HFFc6 (cell line): ENCODE results near the gene TBC1D24. TPM values are rescaled to one million over a fixed set of nuclear protein-coding genes. Genes with fewer than 3 reads are reported as not detected.

Experiments
- DNase-seq: peaks from one replicate; pipeline ENCODE4 v3.0.0-alpha.2; 2018
- H3K27ac Mint-ChIP-seq: 2 replicates; pipeline ENCODE4 v1.8.0; 2020; ENCODE audit warnings: mild to moderate bottlenecking, mixed read lengths
- H3K27me3 Mint-ChIP-seq: 2 replicates; pipeline ENCODE4 v1.8.0; 2021; ENCODE audit warnings: mild to moderate bottlenecking, moderate library complexity, mixed read lengths; ENCODE audit not compliant: insufficient read depth
- H3K36me3 Mint-ChIP-seq: 2 replicates; pipeline ENCODE4 v1.8.0; 2021; ENCODE audit warnings: low read depth, mixed read lengths
- H3K4me1 Mint-ChIP-seq: 2 replicates; pipeline ENCODE4 v1.8.0; 2020; ENCODE audit warnings: low read depth, mixed read lengths
- H3K4me3 Mint-ChIP-seq: 2 replicates; pipeline ENCODE4 v1.8.0; 2020; ENCODE audit warnings: mild to moderate bottlenecking, moderate library complexity, mixed read lengths
- H3K9me3 Mint-ChIP-seq: 2 replicates; pipeline ENCODE4 v1.8.0; 2020; ENCODE audit warnings: mild to moderate bottlenecking, mixed read lengths
- total RNA-seq, 6 experiments: library from RNA; stranded (reverse); fragmentation: NEBNext Ultra II Directional; extraction: Animal tissue kit (Norgen Biotek cat#: 25700); gene quantifications; 2 replicates in 1 of 6; 3 replicates in 5 of 6; pipeline ENCODE4 v1.2.3, GENCODE V29; 2021
- TF ChIP-seq, protein P1 (sequence below): fragments of 200-600 bp; sonication (generic); IDR thresholded peaks from 2 replicates; pipeline ENCODE4 v1.5.0; 2021; ENCODE audit warnings: antibody characterized with exemption, mild to moderate bottlenecking

Gene TBC1D24
- total RNA-seq, 6 experiments from 2014 or later, result 15.8 to 30.3 (median 19.0) TPM

DNA sequence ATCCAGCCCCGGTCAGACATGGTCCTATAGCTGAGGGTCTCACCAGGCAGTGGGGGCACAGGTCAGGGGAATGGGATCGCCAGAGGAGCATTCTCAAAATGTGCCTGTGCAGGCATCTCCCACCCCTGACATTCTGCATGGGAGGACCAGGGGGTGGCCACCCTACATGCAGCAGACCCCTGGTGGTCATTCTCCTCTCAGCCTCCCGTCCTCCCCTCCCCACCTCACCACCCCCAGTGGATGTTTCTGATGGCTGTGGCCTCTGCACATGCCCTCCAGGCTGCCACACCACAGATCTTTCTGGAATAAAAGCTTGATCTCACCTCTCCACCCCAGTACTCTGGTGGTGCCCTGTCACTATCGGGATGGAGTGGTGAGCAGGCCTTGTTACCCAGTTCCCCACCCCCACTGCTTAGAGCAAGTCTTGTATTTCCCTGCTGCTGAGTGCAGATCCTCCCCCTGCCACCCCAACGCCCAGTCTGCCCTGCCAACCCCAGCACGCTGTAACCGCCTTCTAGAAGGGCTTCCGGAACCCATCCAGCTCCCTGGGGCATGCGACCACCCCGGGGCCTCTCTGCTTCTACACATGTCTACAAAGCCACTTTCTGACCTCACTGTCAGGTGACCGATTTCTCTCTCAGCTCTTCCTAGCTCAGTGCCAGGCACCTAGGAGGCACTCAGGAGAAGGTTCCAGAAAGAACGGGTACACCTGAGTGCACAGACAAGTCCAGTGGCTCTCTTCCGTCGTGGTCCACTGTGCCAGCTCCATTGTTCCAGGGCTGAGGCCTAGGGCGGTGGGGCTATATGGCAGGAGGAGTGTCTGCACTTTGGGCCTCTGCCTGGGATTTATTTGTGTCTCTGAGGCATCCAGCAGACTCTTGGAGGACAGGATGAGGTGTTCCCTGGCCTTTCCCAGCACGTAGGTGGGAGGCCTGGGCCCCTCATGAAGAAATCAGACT, 9.3 kb downstream of the TBC1D24 start:
- Mint-ChIP-seq H3K4me1 (peaks cover 32% of the 10 kb centered on the region), H3K4me3 (no peak overlapping the region; the same call in 1 of the 2 replicates), H3K27me3 (peaks cover 11% of the 10 kb centered on the region), H3K27ac (peak overlapping the region; percentile 97), H3K36me3 (no peaks in the 10 kb centered on the region), H3K9me3 (no peaks in the 10 kb centered on the region)
- TF ChIP-seq, protein P1, sequence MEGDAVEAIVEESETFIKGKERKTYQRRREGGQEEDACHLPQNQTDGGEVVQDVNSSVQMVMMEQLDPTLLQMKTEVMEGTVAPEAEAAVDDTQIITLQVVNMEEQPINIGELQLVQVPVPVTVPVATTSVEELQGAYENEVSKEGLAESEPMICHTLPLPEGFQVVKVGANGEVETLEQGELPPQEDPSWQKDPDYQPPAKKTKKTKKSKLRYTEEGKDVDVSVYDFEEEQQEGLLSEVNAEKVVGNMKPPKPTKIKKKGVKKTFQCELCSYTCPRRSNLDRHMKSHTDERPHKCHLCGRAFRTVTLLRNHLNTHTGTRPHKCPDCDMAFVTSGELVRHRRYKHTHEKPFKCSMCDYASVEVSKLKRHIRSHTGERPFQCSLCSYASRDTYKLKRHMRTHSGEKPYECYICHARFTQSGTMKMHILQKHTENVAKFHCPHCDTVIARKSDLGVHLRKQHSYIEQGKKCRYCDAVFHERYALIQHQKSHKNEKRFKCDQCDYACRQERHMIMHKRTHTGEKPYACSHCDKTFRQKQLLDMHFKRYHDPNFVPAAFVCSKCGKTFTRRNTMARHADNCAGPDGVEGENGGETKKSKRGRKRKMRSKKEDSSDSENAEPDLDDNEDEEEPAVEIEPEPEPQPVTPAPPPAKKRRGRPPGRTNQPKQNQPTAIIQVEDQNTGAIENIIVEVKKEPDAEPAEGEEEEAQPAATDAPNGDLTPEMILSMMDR, result 0 out of 2 replicates have a peak, but pooled peaks have one; percentile 20
- no peak for DNase-seq

DNA sequence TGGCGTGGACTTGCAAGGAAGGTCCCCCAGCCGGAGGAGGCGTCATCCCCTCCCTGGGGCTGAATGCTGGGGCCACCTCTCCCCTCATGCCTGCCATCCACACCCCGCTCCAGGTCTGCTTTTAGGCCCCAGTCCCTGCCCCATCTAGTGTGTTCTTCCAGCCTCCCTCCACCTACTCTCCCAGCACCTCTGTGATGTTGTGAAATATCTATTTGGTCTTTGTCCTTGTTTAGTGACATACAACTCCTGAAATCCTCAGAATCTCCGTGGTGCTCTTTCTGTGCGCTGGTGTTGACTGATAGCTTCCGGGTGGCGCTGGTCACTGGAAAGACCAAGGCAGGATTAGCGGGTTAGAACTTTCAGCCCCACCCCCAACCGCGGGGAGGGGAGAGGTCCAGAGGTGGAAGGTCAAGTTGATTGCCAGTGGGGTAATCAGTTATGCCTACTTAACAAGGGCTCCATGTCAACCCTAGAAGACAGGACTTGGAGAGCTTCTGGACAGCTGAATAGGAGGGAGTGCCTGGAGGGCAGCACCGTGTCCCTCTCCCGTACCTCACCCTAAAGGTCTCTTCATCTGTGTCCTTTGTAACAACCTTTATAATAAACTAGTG, 10.1 kb downstream of the TBC1D24 start:
- Mint-ChIP-seq H3K9me3 (no peaks in the 10 kb centered on the region), H3K36me3 (no peaks in the 10 kb centered on the region), H3K4me3 (no peak overlapping the region), H3K27me3 (peaks cover 11% of the 10 kb centered on the region), H3K4me1 (peaks cover 32% of the 10 kb centered on the region), H3K27ac (no peak overlapping the region)
- TF ChIP-seq, protein P1, result no peak
- no peak for DNase-seq

GRCh38 chr16:2485811-2486507, 11.0 kb downstream of the TBC1D24 start:
- Mint-ChIP-seq H3K4me1 (peaks cover 32% of the 10 kb centered on the region), H3K27ac (no peak overlapping the region), H3K27me3 (peaks cover 11% of the 10 kb centered on the region), H3K9me3 (no peaks in the 10 kb centered on the region), H3K36me3 (no peaks in the 10 kb centered on the region), H3K4me3 (no peak overlapping the region)
- TF ChIP-seq, protein P1, result no peak
- no peak for DNase-seq

DNA sequence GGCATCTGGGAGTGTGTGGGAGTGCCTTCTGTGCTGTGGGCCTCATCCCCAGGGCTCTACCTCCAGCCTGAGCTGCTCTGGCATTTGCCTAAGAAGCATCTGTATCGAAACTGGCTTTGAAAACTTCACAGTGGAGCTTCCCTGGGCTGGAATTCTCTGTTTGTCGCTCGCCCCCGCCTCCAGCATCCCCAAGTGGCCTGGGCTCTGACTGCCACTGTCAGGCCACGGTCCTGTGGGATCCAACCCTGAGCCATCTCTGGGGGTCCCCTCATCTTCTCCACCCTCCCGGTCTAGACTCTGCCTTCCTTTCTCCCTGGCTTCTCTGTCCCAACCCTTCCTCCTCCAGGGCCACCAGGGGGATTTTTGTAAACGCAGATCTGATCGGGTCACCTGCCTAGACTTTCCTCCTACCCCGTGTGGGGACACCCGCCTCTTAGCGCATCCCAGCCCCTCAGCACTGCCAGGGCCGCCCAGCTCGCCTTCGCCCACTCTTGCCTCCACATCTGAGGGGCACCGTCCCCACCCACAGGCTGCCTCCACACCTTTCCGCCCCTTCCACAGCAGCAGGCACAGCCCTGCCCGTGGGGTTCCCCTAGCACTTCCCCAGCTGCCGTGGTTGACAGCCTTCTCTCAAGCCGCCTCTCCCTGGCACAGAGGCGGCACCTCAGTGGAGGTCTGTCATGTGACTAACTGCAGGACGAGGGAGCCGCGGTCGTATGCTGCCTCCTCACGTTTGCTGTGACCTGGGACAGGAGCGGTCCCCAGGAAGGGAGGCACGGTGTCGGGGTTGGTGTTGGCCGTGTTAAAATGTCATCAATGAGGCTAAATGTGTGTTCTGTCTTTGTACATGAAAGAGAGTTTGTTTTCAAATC, 12.0 kb downstream of the TBC1D24 start:
- Mint-ChIP-seq H3K36me3 (no peaks in the 10 kb centered on the region), H3K27ac (peak overlapping the region; percentile 69), H3K9me3 (no peaks in the 10 kb centered on the region), H3K4me3 (0 out of 2 replicates have a peak overlapping the region, but pooled peaks have one; percentile 1), H3K4me1 (peaks cover 30% of the 10 kb centered on the region), H3K27me3 (peaks cover 11% of the 10 kb centered on the region)
- TF ChIP-seq, protein P1, result peak; percentile 4; the same call in 1 of the 2 replicates
- peak; percentile 22 for DNase-seq

DNA sequence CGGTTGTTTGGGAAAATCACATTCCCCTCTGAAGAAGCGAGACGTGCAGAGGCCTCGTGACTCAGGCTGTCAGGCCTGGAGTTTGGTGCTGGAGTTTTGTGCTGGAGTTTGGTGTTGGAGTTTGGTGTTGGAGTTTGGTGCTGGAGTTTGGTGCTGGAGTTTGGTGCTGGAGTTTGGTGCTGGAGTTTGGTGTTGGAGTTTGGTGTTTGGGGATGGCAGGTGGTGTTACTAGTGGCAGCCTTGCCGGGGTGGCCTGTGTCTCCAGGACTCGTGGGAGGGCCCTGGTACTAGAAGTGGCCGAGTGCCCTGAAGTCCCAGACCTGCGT, 12.6 kb downstream of the TBC1D24 start:
- H3K4me3 Mint-ChIP-seq, result 0 out of 2 replicates have a peak overlapping the region, but pooled peaks have one; percentile 1
- H3K27ac Mint-ChIP-seq, result peak overlapping the region; percentile 69
- peaks cover 11% of the 10 kb centered on the region for H3K27me3 Mint-ChIP-seq
- no peaks in the 10 kb centered on the region for H3K36me3 Mint-ChIP-seq
- DNase-seq, result no peak
- no peaks in the 10 kb centered on the region for H3K9me3 Mint-ChIP-seq
- peaks cover 24% of the 10 kb centered on the region for H3K4me1 Mint-ChIP-seq
- TF ChIP-seq, protein P1, result no peak
